Prostate gland (tissue), 2 donors: ENCODE results near the gene CHRM3. TPM values are rescaled to one million over a fixed set of nuclear protein-coding genes. Genes with fewer than 3 reads are reported as not detected.

Source experiments
- DNase-seq: peaks from one replicate; pipeline ENCODE4 v3.0.0-alpha.2; 2019; ENCODE audit warnings: low spot score
- H3K27ac ChIP-seq, 2 donors: fragments of 200-600 bp; sonication (generic); 2 replicates each; pipeline ENCODE4 v1.5.1; 2017 to 2019
- H3K27me3 ChIP-seq: fragments of 200-600 bp; sonication (generic); replicated peaks from 2 replicates; pipeline ENCODE4 v1.5.1; 2019; ENCODE audit not compliant: insufficient read depth
- H3K36me3 ChIP-seq, 2 donors: fragments of 200-600 bp; sonication (generic); 1 replicate in 1 of 2; 2 replicates in 1 of 2; pipeline versions ENCODE4 v1.5.1 to v1.8.1; 2017 to 2019
- H3K4me1 ChIP-seq: fragments of 200-600 bp; sonication (generic); replicated peaks from 2 replicates; pipeline ENCODE4 v1.5.1; 2019
- H3K4me3 ChIP-seq, 2 donors: fragments of 200-600 bp; sonication (generic); 2 replicates each; pipeline ENCODE4 v1.5.1; 2017 to 2019
- H3K9me3 ChIP-seq: fragments of 200-600 bp; sonication (generic); 2 replicates; pipeline ENCODE4 v1.5.1; 2017
- POLR2A ChIP-seq: fragments of 450-650 bp; IDR thresholded peaks from one replicate; pipeline ENCODE4 v1.6.1; 2016; ENCODE audit warnings: antibody characterized with exemption, mild to moderate bottlenecking
- POLR2AphosphoS5 ChIP-seq: sonication (generic); formaldehyde crosslinking; IDR thresholded peaks from one replicate; pipeline ENCODE4 v1.6.1; 2017; ENCODE audit warnings: antibody characterized with exemption
- WGBS: methylation state at CpG from one replicate; pipeline ENCODE4 v1.1.5; 2018; 5-methylcytosine and 5-hydroxymethylcytosine counted together
- intact Hi-C: fragments of 100-400 bp; cut with DNase I; formaldehyde crosslinking; loops from one replicate; pipeline ENCODE4 v1.14.2; 2022
- total RNA-seq, 2 donors: library from RNA; depleted of rRNA; stranded (reverse); fragments of >200 nt; gene quantifications; one replicate each; pipeline ENCODE4 v1.1.0, GENCODE V29; 2016
- TF ChIP-seq, protein P1 (sequence below), 4 experiments: fragments of 200-600 bp in 2 of 4; fragments of 450-650 bp in 2 of 4; sonication (generic) in 2 of 4; IDR thresholded peaks; 1 replicate in 3 of 4; 2 replicates in 1 of 4; pipeline ENCODE4 v1.5.1; 2016 to 2019; ENCODE audit warnings: antibody characterized with exemption in 4 of 4, mild to moderate bottlenecking in 2 of 4, moderate library complexity in 2 of 4

The CHRM3 gene
- total RNA-seq, 2 donors from 2014 or later: 2.2 to 3.9 TPM

DNA sequence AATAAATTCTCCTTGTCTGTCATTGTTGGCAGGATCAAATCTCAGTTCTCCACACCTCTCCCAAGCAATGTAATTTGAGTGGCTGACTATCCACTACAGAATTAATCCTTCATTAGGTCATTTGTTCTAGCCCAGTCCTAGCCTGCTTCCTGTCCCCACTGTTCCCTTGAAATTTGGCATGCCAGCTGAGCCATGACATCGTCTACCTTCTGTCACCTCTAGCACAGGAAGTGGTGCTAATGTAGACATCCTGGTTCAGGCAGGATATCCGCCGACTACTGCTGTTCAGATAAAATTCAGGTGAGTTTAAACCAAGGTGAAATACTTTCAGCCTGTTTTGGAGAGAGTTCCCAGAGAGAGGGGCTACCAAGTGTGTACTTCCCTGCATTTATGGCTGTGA, 5.9 kb downstream of the CHRM3 start:
- TF ChIP-seq, protein P1, sequence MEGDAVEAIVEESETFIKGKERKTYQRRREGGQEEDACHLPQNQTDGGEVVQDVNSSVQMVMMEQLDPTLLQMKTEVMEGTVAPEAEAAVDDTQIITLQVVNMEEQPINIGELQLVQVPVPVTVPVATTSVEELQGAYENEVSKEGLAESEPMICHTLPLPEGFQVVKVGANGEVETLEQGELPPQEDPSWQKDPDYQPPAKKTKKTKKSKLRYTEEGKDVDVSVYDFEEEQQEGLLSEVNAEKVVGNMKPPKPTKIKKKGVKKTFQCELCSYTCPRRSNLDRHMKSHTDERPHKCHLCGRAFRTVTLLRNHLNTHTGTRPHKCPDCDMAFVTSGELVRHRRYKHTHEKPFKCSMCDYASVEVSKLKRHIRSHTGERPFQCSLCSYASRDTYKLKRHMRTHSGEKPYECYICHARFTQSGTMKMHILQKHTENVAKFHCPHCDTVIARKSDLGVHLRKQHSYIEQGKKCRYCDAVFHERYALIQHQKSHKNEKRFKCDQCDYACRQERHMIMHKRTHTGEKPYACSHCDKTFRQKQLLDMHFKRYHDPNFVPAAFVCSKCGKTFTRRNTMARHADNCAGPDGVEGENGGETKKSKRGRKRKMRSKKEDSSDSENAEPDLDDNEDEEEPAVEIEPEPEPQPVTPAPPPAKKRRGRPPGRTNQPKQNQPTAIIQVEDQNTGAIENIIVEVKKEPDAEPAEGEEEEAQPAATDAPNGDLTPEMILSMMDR (IDR thresholded peaks at IDR 0.05): no peak
- no peak for TF ChIP-seq POLR2A
- TF ChIP-seq POLR2AphosphoS5: no peak
- WGBS: 73% methylated on average over 3 of the region's 3 CpGs
- intact Hi-C loops: no loop called here
- Histone ChIP-seq H3K36me3 (no peaks in the 10 kb centered on the region), H3K9me3 (no peaks in the 10 kb centered on the region), H3K27ac (no peak overlapping the region), H3K27me3 (no peaks in the 10 kb centered on the region), H3K4me1 (no peaks in the 10 kb centered on the region), H3K4me3 (no peak overlapping the region)
- DNase-seq: no peak

DNA sequence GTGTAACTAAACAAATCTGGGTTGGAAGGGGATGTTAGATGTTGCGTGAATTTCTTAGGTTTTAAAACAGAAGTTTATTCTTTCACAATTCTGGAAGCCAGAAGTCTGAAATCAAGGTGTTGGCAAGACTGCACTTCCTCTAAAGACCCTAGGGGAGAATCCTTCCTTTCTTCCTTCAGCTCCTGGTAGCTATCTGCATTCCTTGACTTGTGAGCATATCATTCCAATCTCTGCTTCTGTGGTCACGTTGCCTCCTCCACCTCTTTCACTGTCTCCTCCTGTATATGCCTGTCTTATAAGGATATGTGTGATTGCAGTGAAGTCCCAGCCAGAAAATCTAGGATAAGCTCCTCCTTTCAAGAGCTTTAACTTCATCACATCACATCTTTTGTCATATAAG, 7.7 kb downstream of the CHRM3 start:
- H3K36me3 ChIP-seq: no peaks in the 10 kb centered on the region
- WGBS: 68% methylated on average over 2 of the region's 2 CpGs
- no peaks in the 10 kb centered on the region for H3K27me3 ChIP-seq
- no peaks in the 10 kb centered on the region for H3K4me1 ChIP-seq
- TF ChIP-seq POLR2A: no peak
- TF ChIP-seq POLR2AphosphoS5: no peak
- no peak overlapping the region for H3K4me3 ChIP-seq
- intact Hi-C loops: no loop called here
- no peak for DNase-seq
- no peak overlapping the region for H3K27ac ChIP-seq
- H3K9me3 ChIP-seq: no peaks in the 10 kb centered on the region

DNA sequence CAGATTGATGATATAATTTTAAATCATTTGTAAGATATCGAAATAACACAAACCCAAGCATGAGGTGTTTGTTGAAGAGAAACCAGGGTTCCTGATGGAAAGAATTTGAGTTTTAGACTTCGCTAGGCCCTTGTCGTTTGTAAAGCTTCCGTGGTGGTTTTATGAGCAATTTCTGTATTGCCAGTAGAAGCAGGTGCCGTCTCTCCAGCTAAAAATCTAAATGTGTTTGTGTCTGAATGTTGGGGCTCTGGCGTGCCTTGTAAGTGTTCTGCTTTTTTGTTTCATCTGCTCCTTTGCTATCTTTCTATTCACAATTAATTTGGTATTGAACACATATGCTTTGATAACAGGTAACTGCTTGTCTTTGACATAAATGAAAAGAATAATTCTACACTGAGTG, 27.5 kb downstream of the CHRM3 start:
- no peaks in the 10 kb centered on the region for H3K4me1 ChIP-seq

DNA sequence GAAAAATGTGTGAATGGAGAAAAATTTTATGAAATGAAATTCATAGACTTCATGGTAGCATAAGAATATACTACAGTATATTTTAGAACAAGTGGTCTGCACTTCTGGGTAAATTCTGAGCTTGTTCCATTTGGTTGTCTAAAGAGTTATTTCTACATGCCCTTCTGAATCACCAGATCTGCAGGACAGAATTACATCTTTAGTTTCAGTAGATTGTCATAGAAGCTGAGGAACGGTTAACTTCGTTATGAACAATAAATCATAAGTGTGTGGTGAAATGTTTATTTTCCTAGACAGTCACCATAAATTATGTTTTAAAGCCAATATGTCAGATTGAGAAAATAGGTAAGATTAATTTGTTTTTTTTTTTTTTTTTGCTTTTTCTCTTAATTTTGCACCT, 30.9 kb downstream of the CHRM3 start:
- H3K27me3 ChIP-seq: no peaks in the 10 kb centered on the region
- no peak for DNase-seq
- H3K4me1 ChIP-seq: no peaks in the 10 kb centered on the region
- no peak overlapping the region for H3K27ac ChIP-seq
- no peak overlapping the region for H3K4me3 ChIP-seq
- TF ChIP-seq POLR2AphosphoS5: no peak
- no peak for TF ChIP-seq POLR2A
- TF ChIP-seq, protein P1 (IDR thresholded peaks at IDR 0.05): no peak
- WGBS: 69% methylated on average over 2 of the region's 2 CpGs
- no peaks in the 10 kb centered on the region for H3K36me3 ChIP-seq
- intact Hi-C loops: no loop called here
- H3K9me3 ChIP-seq: no peaks in the 10 kb centered on the region

More for the DNA sequence above, 27.5 kb downstream of the CHRM3 start:
- intact Hi-C loops: no loop called here
- TF ChIP-seq POLR2A: no peak
- TF ChIP-seq, protein P1 (IDR thresholded peaks at IDR 0.05): no peak
- TF ChIP-seq POLR2AphosphoS5: no peak
- DNase-seq: no peak
- Histone ChIP-seq H3K36me3 (no peaks in the 10 kb centered on the region), H3K27ac (no peak overlapping the region), H3K4me3 (no peak overlapping the region), H3K27me3 (no peaks in the 10 kb centered on the region), H3K9me3 (no peaks in the 10 kb centered on the region)
- WGBS: 82% methylated on average over 6 of the region's 6 CpGs

DNA sequence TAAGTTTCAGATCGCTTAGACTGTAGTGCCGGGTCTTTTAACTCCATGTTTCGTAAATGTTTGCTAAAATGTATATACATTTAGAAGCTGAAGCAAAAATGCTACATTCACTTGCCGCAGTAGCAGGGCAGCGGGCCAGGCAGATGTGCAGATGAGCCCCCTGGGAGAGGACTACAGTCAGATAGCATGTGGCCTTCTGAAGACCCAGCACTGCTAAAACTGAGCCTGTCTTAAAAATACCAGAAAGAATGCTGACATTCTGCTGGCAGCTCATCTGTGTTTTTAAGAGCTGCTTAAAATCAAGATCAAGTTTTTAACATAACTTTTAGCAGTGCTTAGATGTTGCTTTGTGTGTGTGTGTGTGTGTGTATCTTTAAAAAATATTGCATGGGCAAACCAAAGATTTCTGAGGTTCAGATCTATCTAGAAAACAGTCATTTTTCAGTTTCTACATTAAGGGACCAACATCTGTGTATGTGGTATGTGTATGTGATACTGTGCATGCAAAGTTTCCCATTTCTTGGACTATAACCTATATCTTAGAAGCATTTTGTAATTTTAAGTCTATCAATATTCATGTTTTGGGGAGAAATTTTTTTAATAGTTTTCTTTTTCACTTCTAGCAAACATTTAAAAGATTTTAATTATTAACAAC, 31.7 kb downstream of the CHRM3 start:
- Histone ChIP-seq H3K4me3 (no peak overlapping the region), H3K36me3 (no peaks in the 10 kb centered on the region), H3K4me1 (no peaks in the 10 kb centered on the region), H3K27ac (no peak overlapping the region), H3K9me3 (no peaks in the 10 kb centered on the region), H3K27me3 (no peaks in the 10 kb centered on the region)
- TF ChIP-seq, protein P1 (IDR thresholded peaks at IDR 0.05): no peak
- TF ChIP-seq POLR2A: no peak
- TF ChIP-seq POLR2AphosphoS5: no peak
- WGBS: 78% methylated on average over 5 of the region's 5 CpGs
- intact Hi-C loops: no loop called here
- DNase-seq: no peak
